Activated CD4-positive, alpha-beta T cell treated with anti-CD3 and anti-CD28 coated beads, Interleukin-2, amount 10 ng/mL, durations not matched to agents 24 days and 14 days (primary cell): ENCODE results near the gene SMAD7. TPM values are rescaled to one million over a fixed set of nuclear protein-coding genes. Genes with fewer than 3 reads are reported as not detected.

Experiments
- DNase-seq: peaks from one replicate; pipeline ENCODE4 v3.0.0; 2022
- H3K27ac Mint-ChIP-seq: one replicate; pipeline ENCODE4 v1.8.0; 2022; ENCODE audit warnings: mild to moderate bottlenecking, mixed read lengths
- H3K27me3 Mint-ChIP-seq: one replicate; pipeline ENCODE4 v1.8.0; 2022; ENCODE audit warnings: mixed read lengths
- H3K36me3 Mint-ChIP-seq: one replicate; pipeline ENCODE4 v1.8.0; 2022; ENCODE audit warnings: low read depth, mild to moderate bottlenecking, mixed read lengths
- H3K4me1 Mint-ChIP-seq: one replicate; pipeline ENCODE4 v1.8.0; 2021; ENCODE audit warnings: mixed read lengths
- H3K4me3 Mint-ChIP-seq: one replicate; pipeline ENCODE4 v1.8.0; 2022; ENCODE audit warnings: mild to moderate bottlenecking, moderate library complexity, mixed read lengths
- H3K9me3 Mint-ChIP-seq: one replicate; pipeline ENCODE4 v1.8.0; 2021; ENCODE audit warnings: mixed read lengths
- intact Hi-C: fragments of 100-400 bp; cut with micrococcal nuclease; formaldehyde crosslinking; loops from one replicate; pipeline ENCODE4 v1.15.1; 2023
- total RNA-seq: library from RNA; stranded (reverse); gene quantifications from 2 replicates; pipeline ENCODE4 v1.2.3, GENCODE V29; 2022

SMAD7 gene
- total RNA-seq, 1 donor from 2014 or later, result 21.8 TPM

DNA sequence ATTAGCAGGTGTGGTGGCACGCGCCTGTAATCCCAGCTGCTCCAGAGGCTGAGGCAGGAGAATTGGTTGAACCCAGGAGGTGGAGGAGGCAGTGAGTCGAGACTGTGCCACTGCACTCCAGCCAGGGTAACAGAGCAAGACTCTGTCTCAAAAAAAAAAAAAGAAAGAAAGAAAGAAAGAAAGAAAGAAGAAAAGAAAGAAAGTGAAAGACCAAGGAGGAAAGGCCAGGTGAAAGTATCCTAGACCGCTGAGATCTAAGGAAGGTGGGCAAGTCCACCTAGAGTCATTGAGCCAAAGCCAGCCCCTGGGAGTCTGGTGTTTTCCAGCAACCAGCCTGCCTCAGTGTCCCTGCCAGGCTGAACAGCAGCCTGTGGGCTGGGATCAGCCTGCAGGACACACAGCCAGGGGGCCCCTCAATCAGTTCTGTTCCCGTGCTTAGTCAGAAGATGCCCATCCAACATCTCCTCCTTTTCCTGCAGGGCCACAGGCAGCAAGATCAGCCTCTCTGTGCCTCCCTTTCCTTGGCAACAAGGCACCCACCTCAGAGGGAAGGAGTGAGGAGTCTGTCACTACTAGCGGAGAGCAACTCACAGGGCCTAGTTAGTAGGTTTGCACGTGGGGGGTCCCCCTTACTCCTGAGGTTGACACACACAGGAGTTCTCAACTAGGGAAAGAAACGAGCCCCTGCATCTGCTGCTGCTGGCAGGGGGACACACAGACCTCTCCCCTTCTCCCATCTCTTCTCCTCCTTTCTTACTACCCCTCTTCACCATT is 64.1 kb downstream of the SMAD7 start:
- Mint-ChIP-seq H3K4me3 (no peak overlapping the region), H3K27ac (no peak overlapping the region), H3K27me3 (no peaks in the 10 kb centered on the region), H3K36me3 (no peaks in the 10 kb centered on the region), H3K9me3 (no peaks in the 10 kb centered on the region), H3K4me1 (peaks cover 6% of the 10 kb centered on the region)
- intact Hi-C loops, result no loop called here
- DNase-seq, result no peak

GRCh38 chr18:48885924-48886400 is 64.8 kb downstream of the SMAD7 start:
- no peak for DNase-seq
- Mint-ChIP-seq H3K4me3 (no peak overlapping the region), H3K4me1 (peaks cover 6% of the 10 kb centered on the region), H3K27me3 (no peaks in the 10 kb centered on the region), H3K9me3 (no peaks in the 10 kb centered on the region), H3K36me3 (no peaks in the 10 kb centered on the region), H3K27ac (peak overlapping the region; percentile 58)
- intact Hi-C loops, result no loop called here

- DNase-seq, result no peak
- Mint-ChIP-seq H3K9me3 (no peaks in the 10 kb centered on the region), H3K27me3 (no peaks in the 10 kb centered on the region), H3K27ac (no peak overlapping the region), H3K4me3 (no peak overlapping the region), H3K36me3 (no peaks in the 10 kb centered on the region), H3K4me1 (peaks cover 10% of the 10 kb centered on the region)
- intact Hi-C loops, result no loop called here
Observed at GRCh38 chr18:48885266-48885923, 65.4 kb downstream of the SMAD7 start.

GRCh38 chr18:48884771-48885170 is 66.0 kb downstream of the SMAD7 start:
- H3K27me3 Mint-ChIP-seq, result no peaks in the 10 kb centered on the region
- H3K9me3 Mint-ChIP-seq, result peaks cover 3% of the 10 kb centered on the region
- H3K27ac Mint-ChIP-seq, result no peak overlapping the region
- no peak for DNase-seq
- H3K4me3 Mint-ChIP-seq, result no peak overlapping the region
- peaks cover 15% of the 10 kb centered on the region for H3K4me1 Mint-ChIP-seq
- intact Hi-C loops, result no loop called here
- no peaks in the 10 kb centered on the region for H3K36me3 Mint-ChIP-seq

- intact Hi-C loops, result no loop called here
- H3K27me3 Mint-ChIP-seq, result no peaks in the 10 kb centered on the region
- DNase-seq, result no peak
- peaks cover 15% of the 10 kb centered on the region for H3K4me1 Mint-ChIP-seq
- H3K9me3 Mint-ChIP-seq, result peaks cover 3% of the 10 kb centered on the region
- no peak overlapping the region for H3K27ac Mint-ChIP-seq
- no peak overlapping the region for H3K4me3 Mint-ChIP-seq
- H3K36me3 Mint-ChIP-seq, result no peaks in the 10 kb centered on the region
Observed at GRCh38 chr18:48884306-48884705, 66.5 kb downstream of the SMAD7 start.

- H3K27me3 Mint-ChIP-seq, result no peaks in the 10 kb centered on the region
- intact Hi-C loops, result no loop called here
- peaks cover 3% of the 10 kb centered on the region for H3K9me3 Mint-ChIP-seq
- H3K36me3 Mint-ChIP-seq, result no peaks in the 10 kb centered on the region
- no peak overlapping the region for H3K27ac Mint-ChIP-seq
- no peak for DNase-seq
- H3K4me1 Mint-ChIP-seq, result peaks cover 20% of the 10 kb centered on the region
- no peak overlapping the region for H3K4me3 Mint-ChIP-seq
Observed at GRCh38 chr18:48882379-48882778, 68.4 kb downstream of the SMAD7 start.

DNA sequence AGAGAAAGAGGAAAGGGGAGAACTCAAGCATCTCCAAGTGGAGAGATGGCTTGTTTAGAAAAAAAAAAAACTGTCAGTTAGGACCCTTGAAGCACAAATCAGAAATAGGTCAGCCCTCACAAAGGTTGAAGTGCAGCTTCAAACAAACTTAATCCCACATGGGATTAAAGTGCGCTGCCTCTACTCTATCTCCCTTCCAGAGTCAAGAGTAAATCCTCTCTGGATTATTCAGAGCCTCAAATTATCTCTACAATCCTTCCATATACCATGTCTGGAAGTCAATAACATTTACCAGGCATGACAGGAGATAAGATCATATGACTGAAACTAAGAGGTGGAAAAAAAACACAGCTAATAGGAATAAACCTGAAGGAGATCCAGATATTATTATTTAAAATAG is 69.8 kb downstream of the SMAD7 start:
- Mint-ChIP-seq H3K9me3 (peaks cover 3% of the 10 kb centered on the region), H3K4me1 (peaks cover 20% of the 10 kb centered on the region), H3K27me3 (no peaks in the 10 kb centered on the region), H3K36me3 (no peaks in the 10 kb centered on the region), H3K27ac (no peak overlapping the region), H3K4me3 (no peak overlapping the region)
- intact Hi-C loops, result no loop called here
- DNase-seq, result no peak

GRCh38 chr18:48879008-48879431 is 71.7 kb downstream of the SMAD7 start:
- Mint-ChIP-seq H3K4me1 (peaks cover 15% of the 10 kb centered on the region), H3K27ac (no peak overlapping the region), H3K4me3 (no peak overlapping the region), H3K36me3 (no peaks in the 10 kb centered on the region), H3K9me3 (peaks cover 3% of the 10 kb centered on the region), H3K27me3 (no peaks in the 10 kb centered on the region)
- intact Hi-C loops, result no loop called here
- no peak for DNase-seq

DNA sequence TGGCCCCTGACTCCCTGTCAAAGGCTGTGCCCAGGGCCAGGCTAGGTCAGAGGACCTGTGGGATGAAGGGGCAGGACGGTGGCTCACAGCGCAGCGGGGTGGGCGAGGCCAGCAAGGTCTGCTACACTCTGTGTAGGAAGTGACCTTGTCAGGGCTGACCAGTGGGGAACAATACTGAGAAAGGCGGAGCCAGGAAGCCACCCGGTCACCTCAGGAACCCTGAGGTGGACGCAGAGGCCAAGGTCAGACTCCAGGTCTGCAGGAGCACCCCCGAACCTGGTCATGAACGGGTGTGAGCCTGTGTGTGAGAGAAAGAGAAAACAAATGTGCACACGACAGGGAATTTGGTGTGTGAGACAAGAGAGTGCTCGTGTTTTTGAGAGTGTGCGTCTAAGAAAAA is 72.3 kb downstream of the SMAD7 start:
- peaks cover 17% of the 10 kb centered on the region for H3K4me1 Mint-ChIP-seq
- DNase-seq, result no peak
- intact Hi-C loops, result no loop called here
- H3K27me3 Mint-ChIP-seq, result no peaks in the 10 kb centered on the region
- no peak overlapping the region for H3K27ac Mint-ChIP-seq
- H3K4me3 Mint-ChIP-seq, result no peak overlapping the region
- peaks cover 3% of the 10 kb centered on the region for H3K9me3 Mint-ChIP-seq
- H3K36me3 Mint-ChIP-seq, result no peaks in the 10 kb centered on the region

DNA sequence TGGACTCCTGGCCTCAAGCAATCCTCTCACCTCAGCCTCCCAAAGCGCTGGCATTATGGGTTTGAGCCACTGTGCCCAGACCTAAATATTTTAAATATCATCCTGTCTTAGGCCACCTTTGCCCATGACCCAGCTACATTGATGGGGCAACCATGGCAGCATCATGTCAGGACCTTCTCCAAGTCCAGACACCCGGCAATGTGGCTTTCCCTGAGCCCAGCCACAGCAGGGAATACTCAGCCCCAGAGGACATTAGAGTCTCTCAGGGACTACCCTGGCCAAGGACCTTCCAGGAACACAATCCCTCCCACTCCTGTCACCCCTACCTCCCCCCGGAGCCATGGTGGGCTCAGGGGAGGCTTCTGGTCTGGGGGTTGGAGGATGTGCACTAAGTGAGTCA is 72.8 kb downstream of the SMAD7 start:
- Mint-ChIP-seq H3K9me3 (peaks cover 3% of the 10 kb centered on the region), H3K36me3 (no peaks in the 10 kb centered on the region), H3K27ac (no peak overlapping the region), H3K4me3 (no peak overlapping the region), H3K4me1 (peaks cover 21% of the 10 kb centered on the region), H3K27me3 (no peaks in the 10 kb centered on the region)
- DNase-seq, result no peak
- intact Hi-C loops, result no loop called here

- no peak overlapping the region for H3K27ac Mint-ChIP-seq
- DNase-seq, result no peak
- no peaks in the 10 kb centered on the region for H3K27me3 Mint-ChIP-seq
- H3K9me3 Mint-ChIP-seq, result peaks cover 3% of the 10 kb centered on the region
- H3K4me3 Mint-ChIP-seq, result no peak overlapping the region
- no peaks in the 10 kb centered on the region for H3K36me3 Mint-ChIP-seq
- intact Hi-C loops, result no loop called here
- peaks cover 24% of the 10 kb centered on the region for H3K4me1 Mint-ChIP-seq
Observed at GRCh38 chr18:48876590-48876989, 74.2 kb downstream of the SMAD7 start.

GRCh38 chr18:48875942-48876511 is 74.7 kb downstream of the SMAD7 start:
- H3K4me3 Mint-ChIP-seq, result no peak overlapping the region
- peaks cover 3% of the 10 kb centered on the region for H3K9me3 Mint-ChIP-seq
- no peaks in the 10 kb centered on the region for H3K36me3 Mint-ChIP-seq
- H3K27me3 Mint-ChIP-seq, result no peaks in the 10 kb centered on the region
- H3K4me1 Mint-ChIP-seq, result peaks cover 24% of the 10 kb centered on the region
- DNase-seq, result no peak
- intact Hi-C loops, result no loop called here
- H3K27ac Mint-ChIP-seq, result no peak overlapping the region

DNA sequence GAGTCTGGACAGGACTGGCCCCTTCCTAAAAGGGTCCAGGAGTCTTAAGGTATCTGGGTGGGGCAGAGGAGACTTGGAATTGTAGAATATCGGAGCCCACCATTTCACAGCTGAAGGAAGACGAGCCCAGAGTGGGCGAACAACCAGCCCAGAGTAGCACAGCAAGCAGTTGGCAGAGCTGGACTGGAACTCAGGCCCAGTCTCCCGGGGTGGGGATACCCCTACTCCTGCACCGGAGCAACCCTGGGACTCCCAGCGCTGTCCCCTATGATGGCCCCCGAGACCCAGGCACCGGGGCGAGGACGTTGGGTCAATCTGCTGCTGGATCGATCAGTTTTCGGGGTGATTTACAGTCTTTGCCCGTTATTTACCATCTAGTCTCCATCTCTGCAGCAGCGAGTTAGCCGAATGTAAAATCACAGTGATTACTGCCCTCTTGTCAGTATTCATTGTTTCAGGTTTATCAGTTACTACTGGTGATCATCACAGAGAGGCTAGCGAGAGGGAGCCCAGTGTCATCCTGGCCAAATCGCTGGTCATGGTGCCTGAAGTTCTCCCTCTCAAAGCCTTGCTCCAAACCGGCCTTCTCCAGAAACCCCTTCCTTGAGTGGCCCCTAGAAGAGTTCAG is 75.3 kb downstream of the SMAD7 start:
- no peaks in the 10 kb centered on the region for H3K27me3 Mint-ChIP-seq
- H3K9me3 Mint-ChIP-seq, result peaks cover 3% of the 10 kb centered on the region
- no peak overlapping the region for H3K4me3 Mint-ChIP-seq
- H3K4me1 Mint-ChIP-seq, result peaks cover 20% of the 10 kb centered on the region
- no peak for DNase-seq
- no peak overlapping the region for H3K27ac Mint-ChIP-seq
- H3K36me3 Mint-ChIP-seq, result no peaks in the 10 kb centered on the region
- intact Hi-C loops, result no loop called here

DNA sequence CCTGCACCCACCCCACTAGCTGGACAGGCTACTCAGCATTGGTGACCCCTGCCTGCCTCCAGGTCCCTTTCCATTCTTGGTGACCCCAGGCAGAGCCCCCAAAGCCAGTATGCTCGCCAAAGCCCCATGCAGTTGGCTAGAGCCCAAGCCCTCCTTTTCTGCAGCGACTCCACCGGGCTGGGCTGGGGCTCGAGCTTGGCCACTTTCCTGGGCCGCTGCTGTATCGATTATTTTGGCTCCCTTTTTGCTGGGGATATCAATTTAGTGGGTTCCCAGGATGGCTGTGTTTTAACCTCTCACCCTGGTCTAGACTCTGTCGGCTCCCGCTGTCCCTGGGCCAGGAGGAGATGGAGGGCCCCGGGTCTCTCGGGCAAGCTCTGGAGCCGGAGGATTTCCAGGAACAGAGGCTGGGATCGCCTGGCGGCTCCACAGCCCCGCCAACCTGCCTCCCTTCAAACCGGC is 76.0 kb downstream of the SMAD7 start:
- H3K36me3 Mint-ChIP-seq, result no peaks in the 10 kb centered on the region
- no peaks in the 10 kb centered on the region for H3K9me3 Mint-ChIP-seq
- no peak overlapping the region for H3K27ac Mint-ChIP-seq
- no peak overlapping the region for H3K4me3 Mint-ChIP-seq
- no peaks in the 10 kb centered on the region for H3K27me3 Mint-ChIP-seq
- peaks cover 17% of the 10 kb centered on the region for H3K4me1 Mint-ChIP-seq
- no peak for DNase-seq
- intact Hi-C loops, result no loop called here
